GM20000 (cell line): ENCODE data around the gene EDAR.
A peak's percentile ranks its signal among the peaks of the same experiment; 100 is the strongest.

Experiments
- DNase-seq: peaks from one replicate; pipeline ENCODE4 v3.0.0; 2012; ENCODE audit warnings: low spot score
- CTCF ChIP-seq: IDR thresholded peaks from 2 replicates; pipeline ENCODE4 v1.5.1; 2012; ENCODE audit warnings: mild to moderate bottlenecking, control low read depth; ENCODE audit errors: extremely low read depth, missing control alignments

The EDAR gene

DNA sequence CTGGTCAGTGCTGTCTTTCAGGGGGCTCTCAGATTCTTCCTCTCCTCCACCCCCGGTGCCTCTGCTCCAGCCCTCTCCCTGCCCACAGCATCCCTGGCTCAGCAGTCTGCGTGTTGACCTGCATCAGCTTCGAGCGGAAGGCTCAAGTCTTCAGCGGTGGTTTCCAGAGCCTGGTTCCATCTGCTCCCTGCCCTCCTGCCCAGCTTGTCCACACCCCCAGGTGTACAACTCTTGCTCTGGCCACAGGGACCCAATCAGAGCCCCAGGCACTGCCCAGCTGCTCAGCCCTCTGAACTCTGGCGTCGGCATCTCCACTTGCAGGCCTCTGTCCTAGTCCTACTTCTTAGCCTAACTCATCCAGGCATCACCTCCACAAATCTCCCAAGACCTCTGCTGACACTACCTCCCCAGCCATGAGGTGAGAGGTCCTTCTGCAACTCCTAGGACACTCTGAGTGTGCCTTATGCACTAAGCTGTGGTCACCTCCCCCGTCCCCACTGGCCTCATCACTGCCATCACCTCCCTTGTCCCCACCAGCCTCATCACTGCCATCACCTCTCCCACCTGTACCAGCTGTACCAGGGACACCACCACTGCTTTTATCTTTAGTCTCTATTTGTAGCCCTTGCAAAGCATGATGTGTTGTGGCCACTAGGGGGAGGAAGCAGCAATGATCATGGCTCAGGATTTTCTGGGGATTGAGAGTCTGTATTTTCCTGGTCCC, 60.9 kb downstream of the EDAR start:
- DNase-seq, result peak; percentile 57
- TF ChIP-seq CTCF, result peak; percentile 69

DNA sequence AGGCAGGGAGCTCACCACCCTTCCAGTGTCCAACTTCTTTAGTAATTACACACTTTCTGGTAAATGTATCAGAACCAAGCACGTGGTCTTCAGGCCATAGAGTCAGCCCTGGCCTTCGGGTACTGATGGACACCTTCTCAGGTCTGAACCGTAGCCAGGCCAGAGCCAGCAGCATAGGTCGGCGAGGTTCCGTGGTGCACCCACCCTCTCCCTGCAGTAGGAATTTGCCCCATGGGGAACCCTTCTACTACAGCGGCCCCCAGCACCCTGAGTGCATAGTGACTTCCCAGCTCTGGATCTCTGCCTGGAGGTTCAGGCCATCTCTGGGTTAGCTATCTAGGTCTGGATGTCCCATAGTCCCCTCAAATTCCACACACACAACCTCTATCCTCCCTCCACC, 61.6 kb downstream of the EDAR start:
- no peak for TF ChIP-seq CTCF
- DNase-seq, result no peak

- no peak for TF ChIP-seq CTCF
- DNase-seq, result no peak
Measured at GRCh38 chr2:108926561-108927380, 62.2 kb downstream of the EDAR start.

DNA sequence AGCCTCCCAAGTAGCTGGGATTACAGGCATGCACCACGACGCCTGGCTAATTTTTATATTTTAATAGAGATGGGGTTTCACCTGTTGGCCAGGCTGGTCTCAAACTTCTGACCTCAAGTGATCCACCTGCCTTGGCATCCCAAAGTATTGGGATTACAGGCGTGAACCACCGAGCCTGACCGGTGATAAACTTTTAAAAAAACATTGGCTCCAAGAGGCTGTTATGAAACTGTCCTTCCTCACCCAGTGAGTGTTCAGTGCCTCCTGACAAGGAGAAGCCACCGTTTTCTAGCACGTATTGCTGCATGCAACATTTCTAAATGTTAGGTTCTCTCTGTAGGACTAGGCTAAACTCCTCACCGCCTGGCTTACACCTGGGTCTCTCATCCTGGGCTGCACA, 63.3 kb downstream of the EDAR start:
- no peak for TF ChIP-seq CTCF
- DNase-seq, result no peak

DNA sequence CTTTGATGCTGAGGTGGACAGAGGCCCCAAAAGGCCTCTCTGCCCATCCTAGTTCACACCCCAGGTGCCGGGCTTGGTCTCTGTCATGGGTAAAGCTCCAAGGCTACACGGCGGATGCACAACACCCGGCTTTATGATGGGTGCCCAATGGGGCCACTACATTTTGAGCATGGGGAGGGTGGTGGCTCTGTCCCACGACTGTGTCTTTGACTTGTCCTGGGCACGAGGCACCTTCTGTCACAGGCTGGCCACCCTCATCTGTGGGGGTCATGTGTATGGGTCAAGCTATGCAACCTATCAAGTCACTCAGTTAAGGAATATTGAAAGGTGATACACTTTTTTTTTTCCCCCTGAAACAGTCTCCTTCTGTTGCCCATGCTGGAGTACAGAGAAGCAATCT, 63.7 kb downstream of the EDAR start:
- TF ChIP-seq CTCF, result no peak
- DNase-seq, result no peak

DNA sequence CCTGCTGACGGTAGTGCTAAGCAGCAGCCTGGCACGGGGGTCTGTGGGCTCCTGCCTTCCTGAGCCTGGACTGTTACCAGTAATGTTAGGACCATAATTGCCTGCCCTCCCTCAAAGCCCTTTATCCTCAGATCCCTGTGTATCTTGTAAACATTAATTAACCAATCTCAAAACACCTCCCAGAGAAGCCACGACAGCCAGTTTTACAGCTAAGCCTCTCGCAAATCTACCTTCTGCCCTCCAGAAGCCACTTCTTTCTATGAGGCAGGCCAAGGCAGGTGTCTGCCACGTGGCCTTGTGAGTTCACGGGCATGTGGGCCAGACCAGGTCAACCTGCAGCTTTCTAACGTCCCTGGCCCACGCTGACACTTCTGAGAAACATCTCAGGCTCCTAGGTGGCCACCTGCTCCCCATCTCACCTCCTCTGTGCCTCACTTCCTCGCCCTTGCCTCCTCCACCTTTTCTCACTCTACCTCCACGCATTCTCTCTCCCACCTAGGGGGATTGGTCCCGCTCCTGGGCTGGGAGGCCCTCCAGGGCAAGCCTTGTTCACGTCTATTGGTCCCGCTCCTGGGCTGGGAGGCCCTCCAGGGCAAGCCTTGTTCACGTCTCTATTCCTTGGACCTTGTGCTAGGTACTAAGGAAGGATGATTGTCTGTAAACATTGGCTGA, 64.3 kb downstream of the EDAR start:
- no peak for TF ChIP-seq CTCF
- DNase-seq, result no peak
